Daoy (cell line): ENCODE results near the gene CCND1. TPM values are rescaled to one million over a fixed set of nuclear protein-coding genes. Genes with fewer than 3 reads are reported as not detected.
"Not testable (repeated sequence)": the region's sequence is repeated elsewhere in the genome, so short reads cannot be mapped to it uniquely, and the experiment has no call there.

Source experiments
- DNase-seq: peaks from one replicate; pipeline ENCODE4 v3.0.0-alpha.2; 2015; ENCODE audit warnings: low read depth
- total RNA-seq: library from RNA; depleted of rRNA; stranded (reverse); fragments of >200 nt; shearing (Covaris generic); gene quantifications from 2 replicates; pipeline ENCODE4 v1.2.3, GENCODE V29; 2014

The CCND1 gene
- total RNA-seq, 1 experiment from 2014 or later: 180 TPM

GRCh38 chr11:69617682-69618081 lies 23.3 kb upstream of the CCND1 start:
- DNase-seq: no peak

- no peak for DNase-seq
Observed at GRCh38 chr11:69618237-69618636, 22.7 kb upstream of the CCND1 start.

GRCh38 chr11:69620683-69621290 lies 20.2 kb upstream of the CCND1 start:
- no peak for DNase-seq

GRCh38 chr11:69622097-69622681 lies 18.8 kb upstream of the CCND1 start:
- not testable (repeated sequence) for DNase-seq

- DNase-seq: no peak
Observed at GRCh38 chr11:69624293-69624692, 16.7 kb upstream of the CCND1 start.

- no peak for DNase-seq
Observed at GRCh38 chr11:69625476-69625875, 15.5 kb upstream of the CCND1 start.

- no peak for DNase-seq
Observed at GRCh38 chr11:69627551-69627950, 13.4 kb upstream of the CCND1 start.

- peak; percentile 27 for DNase-seq
Observed at GRCh38 chr11:69630017-69630416, 10.9 kb upstream of the CCND1 start.

GRCh38 chr11:69630424-69630823 lies 10.5 kb upstream of the CCND1 start:
- no peak for DNase-seq

- DNase-seq: no peak
Observed at GRCh38 chr11:69632900-69633299, 8.1 kb upstream of the CCND1 start.

- DNase-seq: no peak
Observed at GRCh38 chr11:69634069-69634468, 6.9 kb upstream of the CCND1 start.

- no peak for DNase-seq
Observed at GRCh38 chr11:69634590-69634989, 6.4 kb upstream of the CCND1 start.

GRCh38 chr11:69635195-69635594 lies 5.8 kb upstream of the CCND1 start:
- no peak for DNase-seq

GRCh38 chr11:69635804-69636511 lies 5.0 kb upstream of the CCND1 start:
- no peak for DNase-seq

GRCh38 chr11:69636512-69637197 lies 4.3 kb upstream of the CCND1 start:
- DNase-seq: peak; percentile 69

GRCh38 chr11:69637198-69637940 lies 3.6 kb upstream of the CCND1 start:
- DNase-seq: no peak

- peak; percentile 78 for DNase-seq
Observed at GRCh38 chr11:69637941-69638871, 2.8 kb upstream of the CCND1 start.

GRCh38 chr11:69638941-69639681 lies 1.8 kb upstream of the CCND1 start:
- peak; percentile 96 for DNase-seq

- no peak for DNase-seq
Observed at GRCh38 chr11:69639831-69640230, 1.1 kb upstream of the CCND1 start.
